ENCODE measurements around the gene TIMELESS.
"Not testable (repeated sequence)": the region's sequence is repeated elsewhere in the genome, so short reads cannot be mapped to it uniquely, and the experiment has no call there.

Gene TIMELESS, protein sequence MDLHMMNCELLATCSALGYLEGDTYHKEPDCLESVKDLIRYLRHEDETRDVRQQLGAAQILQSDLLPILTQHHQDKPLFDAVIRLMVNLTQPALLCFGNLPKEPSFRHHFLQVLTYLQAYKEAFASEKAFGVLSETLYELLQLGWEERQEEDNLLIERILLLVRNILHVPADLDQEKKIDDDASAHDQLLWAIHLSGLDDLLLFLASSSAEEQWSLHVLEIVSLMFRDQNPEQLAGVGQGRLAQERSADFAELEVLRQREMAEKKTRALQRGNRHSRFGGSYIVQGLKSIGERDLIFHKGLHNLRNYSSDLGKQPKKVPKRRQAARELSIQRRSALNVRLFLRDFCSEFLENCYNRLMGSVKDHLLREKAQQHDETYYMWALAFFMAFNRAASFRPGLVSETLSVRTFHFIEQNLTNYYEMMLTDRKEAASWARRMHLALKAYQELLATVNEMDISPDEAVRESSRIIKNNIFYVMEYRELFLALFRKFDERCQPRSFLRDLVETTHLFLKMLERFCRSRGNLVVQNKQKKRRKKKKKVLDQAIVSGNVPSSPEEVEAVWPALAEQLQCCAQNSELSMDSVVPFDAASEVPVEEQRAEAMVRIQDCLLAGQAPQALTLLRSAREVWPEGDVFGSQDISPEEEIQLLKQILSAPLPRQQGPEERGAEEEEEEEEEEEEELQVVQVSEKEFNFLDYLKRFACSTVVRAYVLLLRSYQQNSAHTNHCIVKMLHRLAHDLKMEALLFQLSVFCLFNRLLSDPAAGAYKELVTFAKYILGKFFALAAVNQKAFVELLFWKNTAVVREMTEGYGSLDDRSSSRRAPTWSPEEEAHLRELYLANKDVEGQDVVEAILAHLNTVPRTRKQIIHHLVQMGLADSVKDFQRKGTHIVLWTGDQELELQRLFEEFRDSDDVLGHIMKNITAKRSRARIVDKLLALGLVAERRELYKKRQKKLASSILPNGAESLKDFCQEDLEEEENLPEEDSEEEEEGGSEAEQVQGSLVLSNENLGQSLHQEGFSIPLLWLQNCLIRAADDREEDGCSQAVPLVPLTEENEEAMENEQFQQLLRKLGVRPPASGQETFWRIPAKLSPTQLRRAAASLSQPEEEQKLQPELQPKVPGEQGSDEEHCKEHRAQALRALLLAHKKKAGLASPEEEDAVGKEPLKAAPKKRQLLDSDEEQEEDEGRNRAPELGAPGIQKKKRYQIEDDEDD

DNA sequence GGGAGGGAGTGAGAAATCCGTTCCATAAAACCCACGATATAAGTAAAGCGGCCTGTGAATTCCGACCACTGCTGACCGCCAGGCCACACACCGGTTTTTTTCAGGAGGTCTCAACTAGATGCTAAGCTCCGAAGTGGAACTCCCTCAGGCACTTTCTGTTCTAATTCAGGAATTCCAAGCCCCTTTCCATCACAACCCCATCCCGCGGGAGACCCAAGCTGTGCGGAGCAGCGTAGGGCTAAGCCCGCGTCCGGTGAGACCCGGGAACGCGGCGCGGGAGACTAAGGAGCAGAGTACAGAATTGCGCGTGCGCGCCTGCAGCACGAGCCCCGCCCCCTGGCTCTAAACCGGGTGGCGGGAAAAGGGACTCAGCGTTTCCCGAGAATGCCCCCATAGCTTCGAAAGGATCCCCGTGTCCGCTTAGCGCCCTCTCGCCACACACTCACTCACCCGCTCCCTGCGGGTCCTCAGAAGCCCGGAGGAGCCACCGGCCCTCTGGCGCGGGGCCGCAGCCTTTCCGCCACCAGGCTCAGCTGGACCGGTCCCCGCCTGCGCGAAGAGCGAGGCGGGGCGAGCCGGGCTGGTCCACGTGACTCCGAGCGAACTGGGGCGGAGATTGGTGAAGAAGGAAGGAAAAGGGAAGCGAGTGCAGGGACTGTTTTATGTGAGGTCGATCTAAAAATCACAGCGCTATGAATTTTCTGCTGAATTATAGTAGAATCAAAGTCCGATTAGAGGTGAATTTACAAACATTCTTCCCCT is at the start of gene TIMELESS:
Gene TIMELESS (minus strand): TSS at position 567 of the 762 bp plus-strand sequence. CDS start 15,256 bp downstream, outside the sequence.
- peak; percentile 88 for DNase-seq (ENCODE audit: low spot score)
- peaks cover 4% of the 10 kb centered on the region for H3K27me3 Mint-ChIP-seq (ENCODE audit: low read depth)
- no peaks in the 10 kb centered on the region for H3K9me3 Mint-ChIP-seq
- peak within 1 kb of the TSS; percentile 92 for H3K4me3 Mint-ChIP-seq
- H3K27ac Mint-ChIP-seq = peak within 1 kb of the TSS; percentile 79
- H3K36me3 Mint-ChIP-seq (ENCODE audit: low read depth) = peaks cover 12% of the 10 kb centered on the region
- H3K4me1 Mint-ChIP-seq (ENCODE audit: low read depth) = peaks cover 29% of the 10 kb centered on the region

DNA sequence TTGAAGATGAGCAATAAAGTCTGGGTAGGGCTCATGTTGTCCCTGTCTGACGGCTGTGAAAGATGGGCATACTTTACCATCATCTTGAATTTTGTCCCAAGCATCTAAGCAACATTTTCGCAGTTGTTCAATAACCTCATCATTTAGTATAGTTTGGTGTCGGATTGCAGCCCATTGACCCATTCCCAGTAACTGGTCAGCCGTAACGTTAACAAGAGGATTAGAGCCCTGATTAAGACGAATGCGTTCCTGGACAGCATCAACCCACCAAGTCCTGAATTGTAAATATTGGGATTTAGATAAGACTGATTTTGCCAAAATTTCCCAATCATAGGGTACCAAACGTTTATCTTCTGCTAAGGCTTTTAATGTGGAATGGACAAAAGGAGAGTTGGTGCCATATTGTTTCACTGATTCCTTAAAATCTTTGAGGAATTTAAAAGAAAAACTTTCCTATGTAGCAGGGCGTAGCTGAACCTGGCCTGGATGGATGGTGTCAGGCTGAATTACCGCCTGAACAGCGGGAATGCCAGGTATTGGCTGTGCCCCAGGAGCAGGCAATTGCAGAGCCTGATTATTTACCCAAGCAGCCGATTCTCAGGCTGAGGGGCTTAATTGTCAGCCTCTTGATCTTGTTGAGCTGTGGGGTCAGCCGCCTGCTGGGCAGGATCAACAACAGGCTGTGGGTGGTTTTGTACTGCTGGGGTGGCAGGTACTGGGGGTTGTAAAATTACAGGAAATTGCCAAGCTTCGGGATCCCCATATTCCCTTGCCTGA is 49.1 kb upstream of the TIMELESS start:
- DNase-seq (ENCODE audit: low spot score); H3K9me3 Mint-ChIP-seq; H3K4me3 Mint-ChIP-seq; H3K27ac Mint-ChIP-seq; H3K27me3 Mint-ChIP-seq (ENCODE audit: low read depth); H3K4me1 Mint-ChIP-seq (ENCODE audit: low read depth); H3K36me3 Mint-ChIP-seq (ENCODE audit: low read depth): not testable (repeated sequence)

DNA sequence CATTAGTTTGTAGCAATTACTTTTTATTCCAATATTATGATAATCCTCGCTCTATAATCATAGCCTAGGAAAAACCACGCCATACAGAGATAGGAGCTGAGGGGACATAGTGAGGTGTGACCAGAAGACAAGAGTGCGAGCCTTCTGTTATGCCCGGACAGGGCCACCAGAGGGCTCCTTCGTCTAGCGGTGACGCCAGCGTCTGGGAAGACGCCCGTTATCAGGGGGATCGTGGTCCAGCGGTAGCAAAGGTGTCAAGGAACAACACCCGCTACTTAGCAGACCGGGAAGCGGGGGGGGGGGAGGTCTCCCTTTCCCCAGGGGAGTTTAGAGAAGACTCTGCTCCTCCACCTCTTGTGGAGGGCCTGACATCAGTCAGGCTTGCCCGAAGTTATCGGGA is 47.5 kb upstream of the TIMELESS start:
- not testable (repeated sequence) for H3K9me3 Mint-ChIP-seq; H3K36me3 Mint-ChIP-seq (ENCODE audit: low read depth); H3K4me1 Mint-ChIP-seq (ENCODE audit: low read depth); H3K27ac Mint-ChIP-seq
- Mint-ChIP-seq H3K4me3 (peak overlapping the region; percentile 29), H3K27me3 (ENCODE audit: low read depth) (peaks cover 13% of the 10 kb centered on the region)
- DNase-seq (ENCODE audit: low spot score) = peak; percentile 56

DNA sequence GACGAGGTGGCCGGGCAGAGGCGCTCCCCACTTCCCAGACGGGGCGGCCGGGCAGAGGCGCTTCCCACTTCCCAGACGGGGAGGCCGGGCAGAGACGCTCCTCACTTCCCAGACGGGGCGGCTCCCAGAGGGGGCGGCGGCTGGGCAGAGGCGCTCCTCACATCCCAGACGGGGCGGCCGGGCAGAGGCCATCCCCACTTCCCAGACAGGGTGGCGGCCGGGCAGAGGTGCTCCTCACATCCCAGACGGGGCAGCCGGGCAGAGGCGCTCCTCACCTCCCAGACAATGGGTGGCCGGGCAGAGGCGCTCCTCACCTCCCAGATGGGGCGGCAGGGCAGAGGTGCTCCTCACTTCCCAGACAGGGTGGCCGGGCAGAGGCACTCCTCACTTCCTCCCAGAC is 45.3 kb upstream of the TIMELESS start:
- not testable (repeated sequence) for DNase-seq (ENCODE audit: low spot score); H3K4me3 Mint-ChIP-seq; H3K4me1 Mint-ChIP-seq (ENCODE audit: low read depth); H3K9me3 Mint-ChIP-seq; H3K27ac Mint-ChIP-seq; H3K36me3 Mint-ChIP-seq (ENCODE audit: low read depth)
- peaks cover 26% of the 10 kb centered on the region for H3K27me3 Mint-ChIP-seq (ENCODE audit: low read depth)

DNA sequence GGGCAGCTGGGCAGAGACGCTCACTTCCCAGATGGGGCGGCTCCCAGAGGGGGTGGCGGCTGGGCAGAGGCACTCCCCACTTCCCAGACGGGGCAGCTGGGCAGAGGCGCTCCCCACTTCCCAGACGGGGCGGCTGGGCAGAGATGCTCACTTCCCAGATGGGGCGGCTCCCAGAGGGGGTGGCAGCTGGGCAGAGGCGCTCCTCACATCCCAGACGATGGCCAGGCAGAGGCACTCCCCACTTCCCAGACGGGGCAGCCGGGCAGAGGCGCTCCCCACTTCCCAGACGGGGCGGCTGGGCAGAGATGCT is 44.8 kb upstream of the TIMELESS start:
- not testable (repeated sequence) for H3K27ac Mint-ChIP-seq; H3K9me3 Mint-ChIP-seq; H3K36me3 Mint-ChIP-seq (ENCODE audit: low read depth); DNase-seq (ENCODE audit: low spot score); H3K4me1 Mint-ChIP-seq (ENCODE audit: low read depth); H3K4me3 Mint-ChIP-seq
- H3K27me3 Mint-ChIP-seq (ENCODE audit: low read depth) = peaks cover 29% of the 10 kb centered on the region

DNA sequence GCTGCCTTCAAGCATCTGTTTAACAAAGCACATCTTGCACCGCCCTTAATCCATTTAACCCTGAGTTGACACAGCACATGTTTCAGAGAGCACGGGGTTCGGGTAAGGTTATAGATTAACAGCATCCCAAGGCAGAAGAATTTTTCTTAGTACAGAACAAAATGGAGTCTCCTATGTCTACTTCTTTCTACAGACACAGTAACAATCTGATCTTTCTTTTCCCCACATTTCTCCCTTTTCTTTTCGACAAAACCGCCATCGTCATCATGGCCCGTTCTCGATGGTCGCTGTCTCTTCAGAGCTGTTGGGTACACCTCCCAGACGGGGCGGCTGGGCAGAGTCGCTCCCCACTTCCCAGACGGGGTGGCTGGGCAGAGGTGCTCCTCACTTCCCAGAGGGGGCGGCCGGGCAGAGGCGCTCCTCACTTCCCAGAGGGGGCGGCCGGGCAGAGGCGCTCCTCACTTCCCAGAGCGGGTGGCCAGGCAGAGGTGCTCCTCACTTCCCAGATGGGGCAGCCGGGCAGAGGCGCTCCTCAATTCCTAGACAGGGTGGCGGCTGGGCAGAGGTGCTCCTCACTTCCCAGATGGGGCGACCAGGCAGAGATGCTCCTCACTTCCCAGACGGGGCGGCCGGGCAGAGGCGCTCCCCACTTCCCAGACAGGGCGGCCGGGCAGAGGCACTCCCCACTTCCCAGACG is 44.3 kb upstream of the TIMELESS start:
- not testable (repeated sequence) for DNase-seq (ENCODE audit: low spot score); H3K9me3 Mint-ChIP-seq; H3K4me3 Mint-ChIP-seq; H3K27ac Mint-ChIP-seq; H3K36me3 Mint-ChIP-seq (ENCODE audit: low read depth); H3K4me1 Mint-ChIP-seq (ENCODE audit: low read depth)
- peaks cover 30% of the 10 kb centered on the region for H3K27me3 Mint-ChIP-seq (ENCODE audit: low read depth)

DNA sequence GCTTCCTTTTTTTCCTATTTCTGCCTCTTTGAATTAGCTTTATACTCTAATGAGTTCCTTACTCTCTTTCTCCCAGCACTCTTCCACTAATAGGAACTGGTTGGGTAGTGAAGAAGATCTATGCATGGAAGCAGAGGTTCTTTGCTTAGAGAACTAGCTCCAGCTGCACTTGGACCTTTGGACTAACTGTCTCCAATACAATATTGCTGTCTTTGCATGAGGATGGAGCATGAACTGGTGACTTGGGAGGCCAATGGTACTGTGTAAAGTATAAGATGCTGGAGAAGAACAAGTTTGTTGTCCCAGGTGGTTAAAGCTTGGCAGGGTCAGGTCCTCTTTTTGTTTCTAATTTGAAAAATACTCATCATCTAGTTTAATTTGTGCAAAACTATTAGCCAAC is 41.1 kb upstream of the TIMELESS start:
- H3K4me1 Mint-ChIP-seq (ENCODE audit: low read depth) = peaks cover 15% of the 10 kb centered on the region
- H3K36me3 Mint-ChIP-seq (ENCODE audit: low read depth) = peaks cover 4% of the 10 kb centered on the region
- peaks cover 4% of the 10 kb centered on the region for H3K9me3 Mint-ChIP-seq
- no peak overlapping the region for H3K4me3 Mint-ChIP-seq
- peaks cover 47% of the 10 kb centered on the region for H3K27me3 Mint-ChIP-seq (ENCODE audit: low read depth)
- DNase-seq (ENCODE audit: low spot score) = no peak
- H3K27ac Mint-ChIP-seq = no peak overlapping the region

DNA sequence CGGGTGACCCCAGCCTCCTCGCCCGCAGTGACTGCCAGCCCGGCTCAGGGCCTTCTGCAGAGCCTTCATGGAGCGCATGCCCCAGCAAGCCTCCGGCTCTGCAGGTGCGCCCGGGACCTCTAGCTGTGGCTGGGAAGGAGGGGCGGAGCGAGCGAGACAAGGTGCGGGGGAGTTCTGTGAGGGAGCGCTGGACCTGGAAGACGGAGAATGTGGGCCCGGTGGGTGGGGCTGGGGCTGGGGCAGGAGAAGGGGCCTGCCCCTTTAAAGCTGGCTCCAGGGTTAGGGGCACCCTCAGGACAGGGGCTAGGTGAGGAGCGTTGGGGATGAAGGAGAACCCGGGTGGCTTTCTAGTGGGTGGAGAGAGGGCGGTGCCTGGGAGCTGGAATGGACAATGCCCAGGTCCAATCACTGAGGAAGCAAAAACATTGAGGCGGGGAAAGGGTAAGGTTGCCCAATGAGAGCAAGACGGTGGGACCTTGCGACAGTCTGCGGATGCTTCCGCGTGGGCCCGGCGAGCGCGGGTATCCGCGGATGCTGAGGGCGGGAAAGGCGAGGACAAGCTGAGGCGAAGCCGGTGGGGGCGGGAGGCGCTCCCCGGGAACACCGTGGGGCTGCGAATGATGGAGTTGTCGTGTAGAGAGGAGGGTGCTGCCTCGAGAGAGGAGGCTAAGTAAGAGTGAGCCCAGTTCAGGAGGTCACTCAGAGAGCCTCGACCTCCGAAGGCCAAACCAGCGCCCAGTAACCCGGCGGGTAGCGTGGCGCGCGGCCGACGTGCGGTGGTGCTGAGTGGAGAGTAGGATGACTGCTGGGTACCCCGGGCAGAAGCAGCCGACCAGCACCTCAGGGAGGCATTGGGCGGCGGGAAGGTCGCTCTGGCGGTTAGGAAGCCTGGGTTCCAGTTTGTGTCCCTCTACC is 39.1 kb upstream of the TIMELESS start, which contains the start of gene GLS2:
Gene GLS2 (minus strand): TSS at position 121 of the 915 bp plus-strand sequence. CDS start 43 bp downstream, at position 78.
- H3K4me3 Mint-ChIP-seq = peak within 1 kb of the TSS; percentile 73
- peaks cover 4% of the 10 kb centered on the region for H3K36me3 Mint-ChIP-seq (ENCODE audit: low read depth)
- peaks cover 4% of the 10 kb centered on the region for H3K9me3 Mint-ChIP-seq
- no peak within 1 kb of the TSS for H3K27ac Mint-ChIP-seq
- H3K27me3 Mint-ChIP-seq (ENCODE audit: low read depth) = peaks cover 47% of the 10 kb centered on the region
- DNase-seq (ENCODE audit: low spot score) = peak; percentile 61
- peaks cover 15% of the 10 kb centered on the region for H3K4me1 Mint-ChIP-seq (ENCODE audit: low read depth)

DNA sequence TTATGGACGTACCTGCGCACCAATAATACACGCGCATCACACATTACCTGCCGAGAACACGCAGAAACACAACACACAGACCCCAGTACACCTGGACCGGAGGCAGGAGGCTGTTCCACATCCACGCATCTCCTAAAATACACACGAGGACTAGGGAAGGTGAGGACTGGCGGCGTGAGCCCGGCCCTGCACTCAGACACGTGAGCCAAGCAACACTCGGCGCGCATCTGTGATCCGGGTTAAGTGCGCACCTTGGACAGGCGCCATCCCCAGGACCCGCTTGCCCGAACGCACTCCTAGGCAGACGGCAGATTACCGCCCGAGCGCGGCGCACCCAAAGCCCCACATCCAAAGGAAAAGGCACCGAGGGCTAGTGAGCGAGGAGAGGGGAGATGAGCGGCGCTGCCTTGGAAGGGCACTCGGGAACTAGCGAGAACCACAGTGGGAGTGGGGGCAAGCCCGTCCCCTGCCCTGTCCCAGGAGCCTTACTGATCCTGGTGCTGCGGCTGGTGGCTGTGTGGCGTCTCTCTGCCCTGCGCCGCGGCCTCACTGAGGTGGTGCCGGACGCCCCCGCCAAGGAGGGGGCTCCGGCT is 38.3 kb upstream of the TIMELESS start:
- H3K27me3 Mint-ChIP-seq (ENCODE audit: low read depth) = peaks cover 46% of the 10 kb centered on the region

DNA sequence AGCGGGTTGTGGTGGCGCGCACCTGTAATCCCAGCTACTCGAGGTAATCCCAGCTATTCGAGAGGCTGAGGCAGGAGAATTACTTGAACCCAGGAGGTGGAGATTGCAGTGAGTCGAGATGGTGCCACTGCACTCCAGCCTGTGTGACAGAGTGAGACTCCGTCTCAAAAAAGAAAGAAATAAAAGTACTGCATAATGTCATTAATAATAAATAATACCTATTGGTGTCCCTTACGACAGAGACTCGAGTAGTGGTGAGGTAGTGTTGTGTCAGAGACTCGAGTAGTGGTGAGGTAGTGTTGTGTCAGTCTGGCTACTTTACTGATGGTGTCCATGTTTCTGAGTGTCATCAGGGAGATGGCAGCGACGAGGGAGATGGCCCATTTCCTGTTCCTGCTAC is 37.5 kb upstream of the TIMELESS start:
- DNase-seq (ENCODE audit: low spot score) = no peak
- Mint-ChIP-seq H3K9me3 (peaks cover 4% of the 10 kb centered on the region), H3K4me3 (no peak overlapping the region), H3K27ac (no peak overlapping the region), H3K4me1 (ENCODE audit: low read depth) (peaks cover 15% of the 10 kb centered on the region), H3K36me3 (ENCODE audit: low read depth) (peaks cover 4% of the 10 kb centered on the region), H3K27me3 (ENCODE audit: low read depth) (peaks cover 42% of the 10 kb centered on the region)

More for the DNA sequence above, 38.3 kb upstream of the TIMELESS start:
- no peak overlapping the region for H3K27ac Mint-ChIP-seq
- peak overlapping the region; percentile 73 for H3K4me3 Mint-ChIP-seq
- DNase-seq (ENCODE audit: low spot score) = no peak
- H3K9me3 Mint-ChIP-seq = peaks cover 4% of the 10 kb centered on the region
- H3K4me1 Mint-ChIP-seq (ENCODE audit: low read depth) = peaks cover 15% of the 10 kb centered on the region
- H3K36me3 Mint-ChIP-seq (ENCODE audit: low read depth) = peaks cover 4% of the 10 kb centered on the region

DNA sequence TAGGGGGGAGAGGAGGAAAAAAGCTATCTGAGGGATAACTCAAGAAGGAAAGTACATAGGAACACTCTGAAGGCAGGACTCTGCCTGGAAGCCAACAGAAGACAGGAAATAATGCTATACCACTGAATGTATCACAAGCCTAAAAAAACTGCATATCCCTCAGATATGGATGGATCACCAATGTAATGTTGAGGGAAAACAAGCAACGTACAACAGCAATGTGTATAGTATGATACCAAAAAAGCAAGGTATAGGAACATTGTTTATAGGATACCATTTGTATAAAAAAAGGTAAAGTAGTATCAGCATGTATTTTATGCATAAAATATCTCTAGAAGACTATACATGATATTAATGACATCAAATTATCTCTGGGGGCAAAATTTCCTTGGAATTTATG is 35.3 kb upstream of the TIMELESS start:
- Mint-ChIP-seq H3K4me1 (ENCODE audit: low read depth) (peaks cover 19% of the 10 kb centered on the region), H3K4me3 (no peak overlapping the region), H3K27me3 (ENCODE audit: low read depth) (peaks cover 25% of the 10 kb centered on the region), H3K36me3 (ENCODE audit: low read depth) (peaks cover 5% of the 10 kb centered on the region), H3K27ac (no peak overlapping the region), H3K9me3 (peaks cover 4% of the 10 kb centered on the region)
- DNase-seq (ENCODE audit: low spot score) = no peak
